NOMO-1 (cell line): ENCODE data around the gene UBAP1L.
"Not testable (repeated sequence)": the region's sequence is repeated elsewhere in the genome, so short reads cannot be mapped to it uniquely, and the experiment has no call there.

Source experiments
- DNase-seq, 2 experiments: peaks; one replicate each; lab custom pipeline; 2025; ENCODE audit not compliant: unreplicated experiment in 2 of 2; lab: John Stamatoyannopoulos, UW

UBAP1L gene

DNA sequence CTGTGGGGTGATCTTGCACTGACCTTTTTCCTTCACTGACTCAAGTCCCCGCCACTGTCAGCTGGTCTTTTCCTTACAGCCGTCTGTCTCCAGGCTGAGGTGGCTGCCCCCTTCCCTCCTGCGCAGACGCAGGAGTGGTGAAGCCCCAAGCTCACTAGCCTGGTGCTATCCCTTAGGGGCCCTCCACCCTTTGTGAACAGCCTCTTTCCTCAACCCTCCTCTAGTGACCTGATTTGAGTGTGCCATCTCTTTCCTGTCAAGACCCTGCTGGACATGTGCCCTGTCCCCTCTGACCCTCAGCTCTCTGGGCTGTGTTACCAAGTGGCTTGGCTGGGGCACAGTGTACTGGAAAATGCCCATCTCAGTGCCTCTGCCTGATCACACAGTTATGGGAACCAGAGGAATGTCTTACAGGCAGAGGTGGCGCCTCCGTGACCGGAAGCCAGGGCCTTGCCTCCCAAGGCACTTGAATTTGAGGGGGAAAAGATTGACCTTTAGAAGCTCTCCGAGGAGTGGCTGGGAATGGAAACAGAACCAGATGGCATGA, 29.7 kb downstream of the UBAP1L start:
- no peak for DNase-seq

DNA sequence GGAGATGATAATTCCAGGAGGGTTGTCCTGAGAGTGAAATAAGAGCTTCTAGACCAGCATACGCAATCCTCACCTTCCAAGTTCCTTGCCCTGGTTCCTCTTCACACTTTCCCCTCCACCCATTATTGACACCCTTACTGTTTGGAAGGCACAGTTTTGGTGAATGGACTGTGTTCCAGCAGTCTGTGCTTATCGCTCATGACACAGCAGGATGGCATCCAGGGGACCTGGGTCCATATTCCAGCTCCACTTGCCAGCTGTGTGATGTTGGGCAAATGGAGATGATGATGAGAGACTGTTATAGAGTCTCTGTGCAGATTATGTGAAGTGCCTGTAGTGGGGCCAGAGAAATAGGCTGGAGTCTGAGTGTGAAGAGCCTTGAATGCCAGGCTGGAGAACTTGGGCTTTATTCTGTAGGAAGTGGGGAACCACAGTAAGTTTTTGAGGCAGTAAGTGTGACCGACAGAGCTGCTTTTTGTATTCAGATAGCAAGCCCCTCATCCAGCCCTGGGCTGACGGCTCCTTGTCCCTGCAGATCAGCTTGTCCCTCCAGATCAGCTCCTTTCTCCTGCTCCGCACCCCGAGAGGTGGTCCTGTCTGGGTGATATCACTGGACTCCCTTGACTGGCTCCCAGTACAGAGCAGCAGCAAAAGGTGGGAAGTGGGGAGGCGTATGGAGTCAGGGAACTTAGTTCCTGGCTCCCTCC, 30.3 kb downstream of the UBAP1L start:
- no peak for DNase-seq

DNA sequence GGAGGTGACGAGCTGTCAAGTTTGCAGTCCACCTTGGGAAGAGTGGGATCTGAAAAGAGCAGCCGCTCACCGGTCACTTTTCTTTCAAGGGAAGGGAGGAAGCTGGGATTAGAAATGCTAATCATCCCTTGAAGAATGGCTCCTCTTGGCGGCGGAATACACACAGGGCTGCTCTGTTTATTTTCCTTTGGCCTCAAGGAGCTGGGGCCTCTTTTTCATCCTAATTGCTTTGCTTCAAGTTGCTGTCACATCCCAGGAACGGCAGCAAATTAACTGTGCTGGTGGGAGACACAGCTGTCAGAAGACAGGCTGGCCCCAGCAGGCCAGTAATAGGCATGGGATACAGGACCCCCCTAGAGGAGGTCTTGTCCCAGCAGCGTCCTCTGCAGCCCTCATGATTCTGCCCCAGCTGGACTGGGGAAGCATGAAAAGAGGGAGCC, 31.7 kb downstream of the UBAP1L start:
- no peak for DNase-seq

DNA sequence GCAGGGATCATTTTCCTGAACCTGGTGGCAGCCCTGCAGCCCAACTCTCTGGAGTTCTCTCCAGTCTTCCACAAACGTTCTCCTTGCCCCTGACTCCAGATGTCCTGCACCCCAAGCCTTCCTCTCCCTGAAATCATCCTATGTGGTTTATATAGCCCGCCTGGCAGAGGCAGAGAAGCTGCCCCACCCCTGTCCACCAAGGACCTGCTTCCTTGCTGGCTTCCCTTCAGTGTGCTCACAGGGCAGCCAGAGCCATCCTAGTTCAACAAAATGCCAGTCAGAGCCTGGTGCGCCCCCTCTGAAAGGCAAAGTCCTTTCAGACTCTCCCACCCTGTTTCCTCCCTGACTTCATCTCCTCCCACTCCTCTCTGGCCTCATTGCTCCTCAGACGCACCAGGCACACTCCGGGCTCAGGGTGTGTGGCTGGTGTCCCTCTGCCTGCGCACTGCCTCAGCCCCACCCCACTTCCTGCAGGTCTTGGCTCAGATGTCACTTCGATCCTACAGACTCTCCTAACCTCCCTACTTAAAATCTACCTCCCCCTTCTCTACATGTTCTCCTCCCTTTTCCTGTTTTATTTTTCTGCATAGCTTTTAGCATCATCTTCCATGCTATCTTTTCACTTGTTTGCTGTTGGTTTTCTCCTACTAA, 32.6 kb downstream of the UBAP1L start:
- no peak for DNase-seq

DNA sequence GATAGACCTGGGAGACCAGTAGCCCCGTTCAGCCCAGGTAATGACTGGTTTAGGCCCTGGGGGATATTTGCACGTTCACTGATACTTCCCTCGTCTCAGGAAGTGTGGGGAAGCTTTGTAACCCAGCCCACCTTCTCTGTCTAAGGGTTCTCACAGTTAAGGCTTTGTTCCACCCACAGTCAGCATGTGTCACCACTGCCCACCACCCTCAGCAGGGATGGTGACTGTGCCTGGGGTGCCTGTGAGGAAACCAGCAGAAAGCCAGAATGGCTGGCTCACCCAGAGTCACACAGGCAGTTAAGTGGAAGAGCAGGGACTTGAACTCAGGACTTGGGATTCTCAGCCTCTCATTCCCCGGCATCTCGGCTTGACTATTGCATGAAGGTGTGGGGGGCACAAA, 33.2 kb downstream of the UBAP1L start:
- no peak for DNase-seq

DNA sequence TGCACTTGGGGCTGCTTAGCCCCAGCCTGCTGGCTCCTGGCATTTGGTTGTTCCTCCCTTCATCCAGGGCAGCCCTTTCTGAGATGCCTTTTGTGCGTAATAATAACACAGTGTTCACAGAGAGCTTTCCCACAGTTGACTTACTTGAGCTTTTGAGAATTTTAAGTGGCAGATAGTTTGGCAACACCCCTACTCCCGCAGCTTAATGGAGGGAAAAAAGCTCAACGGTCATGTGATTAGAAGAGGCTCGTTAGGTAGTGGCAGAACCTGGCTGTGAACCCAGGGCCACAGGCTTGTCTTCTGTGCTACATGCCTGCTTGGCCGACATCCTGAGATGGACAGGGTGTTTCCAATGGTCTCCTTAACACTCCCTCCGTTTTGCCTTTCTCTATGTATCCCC, 33.7 kb downstream of the UBAP1L start:
- DNase-seq: no peak

DNA sequence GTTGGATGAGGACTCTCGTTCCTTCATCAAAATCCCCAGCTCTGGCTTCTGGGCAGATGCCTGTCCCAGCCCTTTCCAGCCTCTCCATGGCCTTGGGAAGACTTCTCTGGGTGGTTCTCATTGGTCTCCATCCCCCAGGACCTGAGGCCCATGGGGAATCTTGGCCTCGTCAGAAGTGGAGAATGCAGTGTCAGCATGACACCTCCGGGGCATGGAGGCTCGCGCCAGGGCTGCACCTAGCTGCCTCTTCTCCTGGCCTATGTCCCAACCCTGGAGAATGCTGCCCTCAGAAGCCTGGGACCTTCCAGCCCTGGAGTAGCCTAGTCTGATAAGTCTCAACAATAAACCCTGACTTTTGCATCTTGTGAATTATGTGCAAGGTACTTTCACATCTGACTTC, 35.4 kb downstream of the UBAP1L start:
- no peak for DNase-seq

DNA sequence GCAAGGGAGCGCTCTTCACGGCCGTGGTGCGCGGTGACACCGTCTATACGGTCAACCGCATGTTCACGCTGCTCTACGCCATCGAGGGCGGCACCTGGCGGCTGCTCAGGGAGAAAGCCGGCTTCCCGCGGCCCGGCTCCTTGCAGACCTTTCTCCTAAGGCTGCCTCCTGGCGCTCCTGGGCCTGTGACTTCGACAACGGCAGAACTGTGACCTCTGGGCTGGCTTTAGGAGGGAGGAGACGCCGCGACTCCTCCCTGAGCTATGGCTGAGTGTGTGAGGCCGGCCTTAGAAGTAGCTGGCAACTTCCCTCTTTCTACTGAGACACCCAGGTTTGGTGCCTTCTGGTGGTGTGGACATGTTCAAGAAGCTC, 37.0 kb downstream of the UBAP1L start:
- no peak for DNase-seq

DNA sequence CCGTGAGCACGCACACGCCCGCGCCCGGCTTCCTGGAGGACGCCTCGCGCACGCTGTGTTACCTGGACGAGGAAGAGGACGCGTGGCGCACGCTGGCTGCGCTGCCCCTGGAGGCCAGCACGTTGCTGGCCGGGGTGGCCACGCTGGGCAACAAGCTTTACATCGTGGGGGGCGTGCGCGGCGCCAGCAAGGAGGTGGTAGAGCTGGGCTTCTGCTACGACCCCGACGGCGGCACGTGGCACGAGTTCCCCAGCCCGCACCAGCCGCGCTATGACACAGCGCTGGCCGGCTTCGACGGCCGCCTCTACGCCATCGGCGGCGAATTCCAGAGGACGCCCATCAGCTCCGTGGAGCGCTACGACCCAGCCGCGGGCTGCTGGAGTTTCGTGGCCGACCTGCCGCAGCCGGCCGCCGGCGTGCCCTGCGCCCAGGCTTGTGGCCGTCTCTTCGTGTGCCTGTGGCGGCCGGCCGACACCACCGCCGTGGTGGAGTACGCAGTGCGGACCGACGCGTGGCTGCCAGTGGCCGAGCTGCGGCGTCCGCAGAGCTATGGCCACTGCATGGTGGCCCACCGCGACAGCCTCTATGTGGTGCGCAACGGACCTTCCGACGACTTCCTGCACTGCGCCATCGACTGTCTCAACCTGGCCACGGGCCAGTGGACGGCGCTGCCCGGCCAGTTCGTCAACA, 37.6 kb downstream of the UBAP1L start:
- no peak for DNase-seq

DNA sequence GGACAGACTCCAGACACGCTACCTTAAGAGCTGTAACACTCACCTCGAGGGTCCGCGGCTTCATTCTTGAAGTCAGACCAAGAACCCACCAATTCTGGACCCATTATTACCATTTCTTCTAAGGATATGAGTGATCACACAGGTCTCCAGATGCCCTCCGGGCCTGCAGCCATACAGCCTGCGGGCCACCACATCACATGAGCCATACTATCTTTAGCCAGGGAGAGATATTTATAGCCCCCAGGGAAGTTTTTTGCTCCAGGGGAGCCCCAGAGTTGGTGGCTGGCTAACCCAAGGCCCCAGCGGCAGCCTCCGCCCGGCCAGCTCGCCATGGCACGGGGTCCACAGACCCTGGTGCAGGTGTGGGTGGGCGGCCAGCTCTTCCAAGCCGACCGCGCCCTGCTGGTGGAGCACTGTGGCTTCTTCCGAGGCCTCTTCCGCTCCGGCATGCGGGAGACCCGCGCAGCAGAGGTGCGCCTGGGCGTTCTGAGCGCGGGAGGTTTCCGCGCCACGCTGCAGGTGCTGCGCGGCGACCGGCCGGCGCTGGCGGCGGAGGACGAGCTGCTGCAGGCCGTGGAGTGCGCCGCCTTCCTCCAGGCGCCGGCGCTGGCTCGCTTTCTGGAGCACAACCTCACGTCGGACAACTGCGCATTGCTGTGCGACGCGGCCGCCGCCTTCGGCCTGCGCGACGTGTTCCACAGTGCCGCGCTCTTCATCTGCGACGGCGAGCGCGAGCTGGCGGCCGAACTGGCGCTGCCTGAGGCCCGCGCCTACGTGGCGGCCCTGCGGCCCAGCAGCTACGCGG, 38.3 kb downstream of the UBAP1L start, which contains the start of gene KBTBD13:
TSS of gene KBTBD13 (plus strand) at position 261 of the 805 bp plus-strand sequence. CDS start at position 331, 70 bp downstream.
- DNase-seq: no peak

DNA sequence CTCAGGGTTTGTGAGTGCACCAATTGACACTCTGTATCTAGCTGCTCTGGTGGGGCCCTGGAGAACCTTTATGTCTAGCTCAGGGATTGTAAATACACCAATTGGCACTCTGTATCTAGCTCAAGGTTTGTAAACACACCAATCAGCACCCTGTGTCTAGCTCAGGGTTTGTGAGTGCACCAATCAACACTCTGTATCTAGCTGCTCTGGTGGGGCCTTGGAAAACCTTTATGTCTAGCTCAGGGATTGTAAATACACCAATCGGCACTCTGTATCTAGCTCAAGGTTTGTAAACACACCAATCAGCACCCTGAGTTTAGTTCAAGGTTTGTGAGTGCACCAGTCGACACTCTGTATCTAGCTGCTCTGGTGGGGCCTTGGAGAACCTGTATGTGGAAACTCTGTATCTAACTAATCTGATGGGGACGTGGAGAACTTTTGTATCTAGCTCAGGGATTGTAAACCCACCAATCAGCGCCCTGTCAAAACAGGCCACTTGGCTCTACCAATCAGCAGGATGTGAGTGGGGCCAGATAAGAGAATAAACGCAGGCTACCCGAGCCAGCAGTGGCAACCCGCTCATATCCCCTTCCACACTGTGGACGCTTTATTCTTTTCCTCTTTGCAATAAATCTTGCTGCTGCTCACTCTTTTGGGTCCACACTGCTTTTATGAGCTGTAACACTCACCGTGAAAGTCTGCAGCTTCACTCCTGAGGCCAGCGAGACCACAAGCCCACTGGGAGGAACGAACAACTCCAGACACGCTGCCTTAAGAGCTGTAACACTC, 39.2 kb downstream of the UBAP1L start:
- DNase-seq: not testable (repeated sequence)

DNA sequence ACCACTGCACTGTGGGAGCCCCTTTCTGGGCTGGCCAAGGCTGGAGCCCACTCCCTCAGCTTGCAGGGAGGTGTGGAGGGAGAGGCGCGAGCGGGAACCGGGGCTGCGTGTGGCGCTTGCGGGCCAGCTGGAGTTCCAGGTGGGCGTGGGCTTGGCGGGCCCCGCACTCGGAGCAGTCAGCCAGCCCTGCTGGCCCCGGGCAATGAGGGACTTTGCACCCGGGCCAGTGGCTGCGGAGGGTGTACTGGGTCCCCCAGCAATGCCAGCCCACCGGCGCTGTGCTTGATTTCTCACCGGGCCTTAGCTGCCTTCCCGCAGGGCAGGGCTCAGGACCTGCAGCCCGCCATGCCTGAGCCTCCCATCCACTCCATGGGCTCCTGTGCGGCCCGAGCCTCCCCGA, 40.1 kb downstream of the UBAP1L start:
- DNase-seq: not testable (repeated sequence)

DNA sequence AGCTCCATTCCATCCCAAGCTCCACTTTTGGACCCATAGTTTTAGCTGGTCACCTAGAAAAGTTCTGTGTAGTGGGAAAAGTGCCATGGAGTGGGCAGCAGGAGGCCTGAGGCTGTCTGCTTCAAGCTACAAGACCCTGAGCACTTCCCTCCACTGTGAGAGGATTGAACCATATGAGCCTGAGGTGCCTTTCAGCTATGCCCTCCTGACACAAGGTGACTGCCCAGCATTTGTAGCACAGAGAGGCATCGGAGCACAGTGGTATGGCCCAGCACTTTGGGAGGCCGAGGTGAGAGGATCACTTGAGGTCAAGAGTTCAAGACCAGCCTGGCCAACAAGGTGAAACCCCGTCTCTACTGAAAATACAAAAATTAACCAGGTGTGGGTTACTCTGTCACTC, 42.4 kb downstream of the UBAP1L start:
- DNase-seq: no peak

DNA sequence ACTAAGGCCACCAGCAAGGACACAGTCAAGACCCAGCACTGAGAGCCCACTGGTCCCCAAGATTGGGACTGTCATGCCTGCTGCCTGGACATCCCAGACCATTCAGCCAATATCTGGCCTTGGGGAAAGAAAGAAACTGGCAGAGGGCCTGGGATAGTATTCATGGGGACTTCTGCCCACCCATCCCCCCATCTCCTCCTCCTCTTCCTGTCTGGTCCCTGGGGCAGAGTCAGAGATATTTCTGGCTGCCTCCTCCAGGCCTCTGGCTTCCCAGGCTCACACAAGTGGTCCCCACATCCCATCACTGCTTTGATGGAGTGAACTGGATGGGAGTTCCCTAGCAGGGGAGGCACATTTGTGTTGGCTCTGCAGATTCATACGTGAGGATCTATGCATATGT, 43.0 kb downstream of the UBAP1L start:
- DNase-seq: no peak

DNA sequence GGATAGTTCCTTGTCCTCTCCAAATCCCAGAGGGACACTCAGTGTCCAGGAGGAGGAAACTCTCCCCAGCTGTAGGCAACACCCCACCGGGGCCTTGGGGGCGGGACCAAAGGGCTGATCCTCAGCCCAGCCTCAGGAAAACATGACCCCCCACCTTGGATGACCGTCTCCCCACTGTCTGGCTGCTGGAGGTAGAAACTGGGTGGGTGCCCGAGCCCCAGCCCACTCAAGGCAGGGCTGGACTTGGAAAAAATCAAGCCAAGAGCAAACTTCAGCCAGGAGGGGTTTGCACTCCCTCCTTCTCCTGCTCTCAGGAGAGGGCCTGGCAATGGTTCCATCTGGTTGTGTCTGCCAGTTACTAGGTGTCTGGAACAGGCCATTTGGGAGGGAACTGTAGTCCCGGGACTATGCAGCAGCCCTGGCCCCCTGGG, 43.6 kb downstream of the UBAP1L start:
- DNase-seq: no peak

DNA sequence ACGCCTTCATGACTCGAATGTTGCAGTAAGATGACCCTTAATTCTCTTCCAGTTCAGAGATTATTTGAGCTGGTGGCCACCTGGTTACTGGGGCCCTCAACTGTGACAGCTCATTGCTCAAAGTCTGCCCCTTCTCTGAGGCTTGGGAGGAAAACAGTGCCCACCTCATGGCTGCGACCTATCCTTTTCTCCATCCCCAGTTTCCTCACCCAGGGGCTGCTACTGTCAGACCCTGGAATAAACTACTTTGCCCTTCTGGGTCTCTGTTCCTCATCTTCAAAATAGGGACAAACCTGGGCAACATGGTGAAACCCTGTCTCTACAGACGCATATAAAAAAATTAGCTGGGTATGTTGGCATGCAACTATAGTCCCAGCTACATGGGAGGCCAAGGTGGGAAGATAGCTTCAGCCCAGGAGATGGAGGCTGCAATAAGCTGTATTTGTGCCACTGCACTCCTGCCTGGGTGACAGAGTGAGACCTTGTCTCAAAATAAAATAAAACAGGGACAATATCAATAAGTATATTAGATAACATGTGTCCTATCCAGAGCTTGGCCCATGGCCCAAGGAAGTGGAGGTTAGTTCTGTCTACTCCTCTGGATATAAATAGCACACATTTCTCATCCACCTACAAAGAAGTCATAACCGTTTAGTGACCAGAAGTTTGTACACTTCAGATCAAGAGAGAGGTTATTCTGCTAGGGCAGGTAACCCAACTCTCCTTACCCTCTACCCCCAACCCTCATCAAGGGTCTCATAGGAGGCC, 45.0 kb downstream of the UBAP1L start:
- DNase-seq: no peak

DNA sequence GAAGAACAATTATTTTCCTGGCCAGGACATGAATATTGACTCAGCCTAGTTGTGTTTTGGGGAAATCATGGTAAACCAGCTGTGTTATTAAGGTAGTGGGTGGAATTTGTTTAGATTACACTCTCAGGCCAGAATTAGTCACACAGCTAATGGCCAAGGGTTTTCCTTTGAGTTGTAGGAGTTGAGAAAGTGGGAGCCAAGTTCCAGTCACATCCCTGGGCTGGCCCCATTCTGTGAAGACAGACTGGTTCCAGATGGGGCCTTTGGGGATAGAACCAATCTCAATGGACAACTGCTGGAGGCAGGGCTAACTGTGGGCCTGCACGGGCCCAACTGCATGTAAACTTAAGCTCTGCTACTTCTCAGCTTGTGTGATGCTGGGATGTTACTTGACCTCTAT, 45.8 kb downstream of the UBAP1L start:
- DNase-seq: no peak

DNA sequence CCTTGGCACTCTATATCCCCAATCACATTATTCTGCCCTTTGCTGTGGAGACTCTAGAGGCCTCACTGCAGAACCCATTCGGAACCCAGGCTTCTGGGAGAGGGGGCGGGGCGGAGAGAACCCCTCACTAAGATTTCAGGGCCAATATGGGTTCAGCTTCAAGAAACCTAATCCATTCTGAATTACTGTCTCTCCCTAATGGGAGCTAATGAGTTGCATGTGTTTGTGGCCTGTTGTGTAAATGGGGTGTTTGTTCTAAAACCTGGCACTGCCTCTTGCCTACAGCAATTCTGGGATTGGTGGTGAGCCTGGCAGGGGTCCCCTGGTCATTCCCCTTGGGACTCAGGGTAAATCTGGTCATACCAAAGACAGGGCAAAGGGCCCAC, 46.6 kb downstream of the UBAP1L start:
- no peak for DNase-seq

DNA sequence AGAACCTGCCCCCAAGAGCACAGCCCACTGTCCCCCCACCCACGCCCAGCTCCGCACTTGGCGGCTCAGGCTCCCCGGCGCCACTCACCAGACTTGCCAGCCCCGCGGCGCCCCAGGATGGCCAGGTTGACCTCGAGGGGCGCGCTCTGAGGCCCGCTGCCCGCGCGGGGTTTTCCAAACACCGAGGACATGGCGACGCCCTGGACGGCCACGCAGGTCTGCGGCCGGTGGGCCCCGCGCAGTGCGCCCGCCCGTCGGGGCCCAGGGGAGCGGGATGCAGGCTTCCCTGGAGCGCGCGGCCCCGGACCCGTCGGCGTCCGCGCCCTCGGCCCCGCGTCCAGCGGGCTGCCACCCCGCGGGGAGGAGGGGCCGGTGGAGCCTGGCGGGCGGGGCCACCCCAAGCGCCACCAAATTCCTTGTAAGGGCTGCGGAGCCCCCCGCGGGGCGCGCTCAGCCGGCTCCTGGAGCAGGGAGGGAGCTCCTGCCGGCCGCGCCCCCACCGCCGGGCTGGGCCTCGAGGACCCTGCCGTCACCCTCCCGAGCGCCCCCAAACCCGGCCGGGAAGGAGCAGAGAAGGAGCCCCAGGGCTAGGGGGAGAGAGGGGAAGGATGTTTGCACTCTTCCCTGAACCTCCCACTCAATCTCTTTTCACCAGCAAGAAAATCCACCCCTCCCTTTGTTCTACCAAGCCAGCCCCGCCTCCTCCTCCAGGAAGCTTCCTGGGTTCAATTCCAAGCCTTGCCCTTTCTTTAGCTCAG, 47.2 kb downstream of the UBAP1L start, which contains the start of gene RASL12:
TSS of gene RASL12 (minus strand) at position 347 of the 758 bp plus-strand sequence. CDS start at position 191, 156 bp downstream.
- DNase-seq: no peak
